ENCODE data around the gene PDZD4. TPM values are rescaled to one million over a fixed set of nuclear protein-coding genes. Genes with fewer than 3 reads are reported as not detected.

The PDZD4 gene
- total RNA-seq, 1 donor from 2014 or later: 9.9 TPM

DNA sequence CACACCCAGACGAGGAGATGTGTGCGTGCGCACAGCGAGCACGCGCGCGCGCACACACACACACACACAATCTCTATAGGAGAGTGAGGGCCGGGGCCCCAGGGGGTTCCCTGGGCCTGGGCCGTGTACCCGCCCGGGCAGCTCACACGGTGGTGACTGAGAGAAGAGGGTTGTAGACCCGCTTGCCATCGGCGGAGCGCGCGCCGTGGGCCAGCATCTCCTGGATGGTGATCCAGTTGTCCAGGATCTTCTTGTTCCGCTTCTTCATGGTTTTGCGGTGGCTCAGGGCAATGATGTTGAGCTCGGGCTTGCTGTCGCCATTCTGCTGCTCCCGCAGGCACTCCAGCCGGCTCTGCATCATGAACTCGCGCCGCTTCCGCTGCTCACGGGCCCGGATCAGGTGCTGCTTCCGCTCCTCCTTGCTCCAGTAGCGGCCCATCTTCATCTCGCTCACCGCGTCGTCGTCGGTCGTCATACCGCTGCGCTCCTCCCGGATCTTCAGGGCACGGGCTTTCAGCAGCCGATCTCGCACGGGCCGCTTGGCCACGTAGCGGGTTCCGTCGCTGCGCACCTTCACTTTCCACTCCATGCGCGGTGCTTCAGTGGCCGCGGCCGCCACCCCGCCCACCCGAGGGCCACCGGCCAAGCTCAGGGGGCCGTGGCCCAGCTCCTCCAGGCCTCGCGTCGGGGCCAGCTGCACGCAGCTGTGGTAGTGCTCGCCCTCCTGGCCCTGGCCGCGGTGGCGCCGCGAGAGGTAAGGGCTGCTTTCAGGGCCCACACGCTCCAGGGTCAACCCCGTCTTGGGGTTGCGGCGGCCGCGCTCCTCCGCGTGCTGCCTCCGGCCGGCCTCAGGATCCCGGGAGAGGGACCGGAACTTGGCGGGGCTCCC is 26.9 kb downstream of the PDZD4 start:
- TF ChIP-seq, protein P1, sequence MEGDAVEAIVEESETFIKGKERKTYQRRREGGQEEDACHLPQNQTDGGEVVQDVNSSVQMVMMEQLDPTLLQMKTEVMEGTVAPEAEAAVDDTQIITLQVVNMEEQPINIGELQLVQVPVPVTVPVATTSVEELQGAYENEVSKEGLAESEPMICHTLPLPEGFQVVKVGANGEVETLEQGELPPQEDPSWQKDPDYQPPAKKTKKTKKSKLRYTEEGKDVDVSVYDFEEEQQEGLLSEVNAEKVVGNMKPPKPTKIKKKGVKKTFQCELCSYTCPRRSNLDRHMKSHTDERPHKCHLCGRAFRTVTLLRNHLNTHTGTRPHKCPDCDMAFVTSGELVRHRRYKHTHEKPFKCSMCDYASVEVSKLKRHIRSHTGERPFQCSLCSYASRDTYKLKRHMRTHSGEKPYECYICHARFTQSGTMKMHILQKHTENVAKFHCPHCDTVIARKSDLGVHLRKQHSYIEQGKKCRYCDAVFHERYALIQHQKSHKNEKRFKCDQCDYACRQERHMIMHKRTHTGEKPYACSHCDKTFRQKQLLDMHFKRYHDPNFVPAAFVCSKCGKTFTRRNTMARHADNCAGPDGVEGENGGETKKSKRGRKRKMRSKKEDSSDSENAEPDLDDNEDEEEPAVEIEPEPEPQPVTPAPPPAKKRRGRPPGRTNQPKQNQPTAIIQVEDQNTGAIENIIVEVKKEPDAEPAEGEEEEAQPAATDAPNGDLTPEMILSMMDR (IDR thresholded peaks at IDR 0.05; ENCODE audit: insufficient read depth, low read depth, low read length): no peak
- TF ChIP-seq EZH2 (IDR thresholded peaks at IDR 0.05; ENCODE audit: insufficient read depth, low read length): no peak
- no peaks in the 10 kb centered on the region for H3K4me1 ChIP-seq (ENCODE audit: insufficient read depth, low read length)
- H3K9me3 ChIP-seq (ENCODE audit: insufficient read depth, low read depth, low read length): no peaks in the 10 kb centered on the region
- H3K27me3 Mint-ChIP-seq (ENCODE audit: low read depth, unreplicated experiment): peaks cover 2% of the 10 kb centered on the region
- no peak overlapping the region for H3K27ac ChIP-seq (ENCODE audit: low read depth, low read length)
- no peak overlapping the region for H2AFZ ChIP-seq (ENCODE audit: low read depth, low read length)
- H3K9ac ChIP-seq (ENCODE audit: low read length): no peak overlapping the region
- H3K27me3 ChIP-seq (ENCODE audit: insufficient read depth, low read length): no peaks in the 10 kb centered on the region
- H3K36me3 ChIP-seq (ENCODE audit: insufficient read depth, low read length): peaks cover 2% of the 10 kb centered on the region
- no peaks in the 10 kb centered on the region for H3K79me2 ChIP-seq (ENCODE audit: insufficient read depth, low read length)
- no peaks in the 10 kb centered on the region for H3K4me1 Mint-ChIP-seq (ENCODE audit: low read depth, unreplicated experiment)
- no peaks in the 10 kb centered on the region for H3K9me3 Mint-ChIP-seq (ENCODE audit: unreplicated experiment)
- H3K27ac Mint-ChIP-seq (ENCODE audit: unreplicated experiment): no peak overlapping the region
- DNase-seq (ENCODE audit: low read depth): no peak
- no peak overlapping the region for H3K4me2 ChIP-seq (ENCODE audit: low read length)
- no peak overlapping the region for H3K4me3 ChIP-seq (ENCODE audit: insufficient read depth, low read depth, low read length)
- no peak for FAIRE-seq
- peaks cover 3% of the 10 kb centered on the region for H3K36me3 Mint-ChIP-seq (ENCODE audit: low read depth, unreplicated experiment)
- no peaks in the 10 kb centered on the region for H4K20me1 ChIP-seq (ENCODE audit: insufficient read depth, low read length)
- no peak overlapping the region for H3K4me3 Mint-ChIP-seq (ENCODE audit: unreplicated experiment)

DNA sequence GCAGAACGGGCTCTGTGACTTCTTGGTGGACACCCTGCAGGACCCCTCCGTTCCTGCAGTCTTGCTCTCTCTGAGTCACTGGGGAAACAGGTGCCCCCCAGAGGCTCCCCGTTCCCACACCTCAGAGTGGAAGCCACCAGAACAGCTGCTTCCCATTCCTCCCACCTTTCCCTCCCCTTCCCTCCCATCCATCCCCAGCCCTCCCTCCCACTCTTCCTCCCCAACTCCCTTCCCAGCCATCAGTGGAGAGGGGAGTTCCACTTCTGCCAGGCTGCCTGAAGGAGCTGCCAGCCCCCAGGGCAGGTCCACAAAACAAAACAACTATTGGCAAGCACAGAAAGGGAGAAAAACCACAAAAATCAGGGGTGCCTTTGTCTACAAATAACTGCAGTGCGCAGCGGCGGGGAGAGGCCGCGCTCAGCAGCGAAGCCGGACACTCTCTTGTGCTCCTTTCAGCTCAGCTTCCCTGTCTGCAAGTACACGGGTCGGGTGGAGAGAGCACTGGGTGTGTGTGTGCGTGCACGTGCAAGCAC is 27.8 kb downstream of the PDZD4 start:
- Mint-ChIP-seq H3K36me3 (ENCODE audit: low read depth, unreplicated experiment) (no peaks in the 10 kb centered on the region), H3K4me1 (ENCODE audit: low read depth, unreplicated experiment) (no peaks in the 10 kb centered on the region), H3K9me3 (ENCODE audit: unreplicated experiment) (no peaks in the 10 kb centered on the region), H3K4me3 (ENCODE audit: unreplicated experiment) (no peak overlapping the region), H3K27me3 (ENCODE audit: low read depth, unreplicated experiment) (no peaks in the 10 kb centered on the region), H3K27ac (ENCODE audit: unreplicated experiment) (no peak overlapping the region)
- H2AFZ ChIP-seq (ENCODE audit: low read depth, low read length): no peak overlapping the region
- DNase-seq (ENCODE audit: low read depth) (no peak), FAIRE-seq (no peak)
- H3K27me3 ChIP-seq (ENCODE audit: insufficient read depth, low read length): no peaks in the 10 kb centered on the region
- no peak overlapping the region for H3K9ac ChIP-seq (ENCODE audit: low read length)
- no peak for TF ChIP-seq EZH2 (IDR thresholded peaks at IDR 0.05; ENCODE audit: insufficient read depth, low read length)
- TF ChIP-seq, protein P1 (IDR thresholded peaks at IDR 0.05; ENCODE audit: insufficient read depth, low read depth, low read length): no peak
- H4K20me1 ChIP-seq (ENCODE audit: insufficient read depth, low read length): peaks cover under 1% of the 10 kb centered on the region
- H3K4me1 ChIP-seq (ENCODE audit: insufficient read depth, low read length): no peaks in the 10 kb centered on the region
- H3K4me3 ChIP-seq (ENCODE audit: insufficient read depth, low read depth, low read length): no peak overlapping the region
- peaks cover 2% of the 10 kb centered on the region for H3K79me2 ChIP-seq (ENCODE audit: insufficient read depth, low read length)
- H3K36me3 ChIP-seq (ENCODE audit: insufficient read depth, low read length): peaks cover 2% of the 10 kb centered on the region
- no peak overlapping the region for H3K27ac ChIP-seq (ENCODE audit: low read depth, low read length)
- H3K9me3 ChIP-seq (ENCODE audit: insufficient read depth, low read depth, low read length): no peaks in the 10 kb centered on the region
- no peak overlapping the region for H3K4me2 ChIP-seq (ENCODE audit: low read length)

DNA sequence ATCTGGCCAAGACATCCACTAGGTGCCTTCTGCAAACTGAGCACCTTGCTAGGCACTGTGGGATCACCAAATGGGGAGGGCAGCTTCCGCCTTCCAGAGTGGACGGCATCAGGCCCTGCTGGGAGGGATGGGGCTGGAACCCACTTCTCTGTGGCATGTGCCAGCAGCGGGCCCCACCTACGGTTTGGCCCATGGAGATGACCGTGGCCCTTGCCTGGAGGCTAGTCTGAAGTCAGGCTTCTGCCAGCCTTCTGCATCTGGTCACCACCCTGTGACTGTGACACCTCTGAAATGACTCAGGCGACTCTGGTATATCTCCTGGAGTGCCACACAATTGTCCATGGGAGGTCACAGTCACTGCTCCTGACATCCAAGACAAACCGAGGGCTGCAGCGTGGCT is 28.7 kb downstream of the PDZD4 start:
- no peak overlapping the region for H2AFZ ChIP-seq (ENCODE audit: low read depth, low read length)
- H3K4me3 ChIP-seq (ENCODE audit: insufficient read depth, low read depth, low read length): no peak overlapping the region
- TF ChIP-seq, protein P1 (IDR thresholded peaks at IDR 0.05; ENCODE audit: insufficient read depth, low read depth, low read length): no peak
- no peaks in the 10 kb centered on the region for H3K9me3 ChIP-seq (ENCODE audit: insufficient read depth, low read depth, low read length)
- Mint-ChIP-seq H3K27me3 (ENCODE audit: low read depth, unreplicated experiment) (no peaks in the 10 kb centered on the region), H3K4me3 (ENCODE audit: unreplicated experiment) (no peak overlapping the region), H3K36me3 (ENCODE audit: low read depth, unreplicated experiment) (no peaks in the 10 kb centered on the region), H3K4me1 (ENCODE audit: low read depth, unreplicated experiment) (no peaks in the 10 kb centered on the region), H3K9me3 (ENCODE audit: unreplicated experiment) (no peaks in the 10 kb centered on the region), H3K27ac (ENCODE audit: unreplicated experiment) (no peak overlapping the region)
- H4K20me1 ChIP-seq (ENCODE audit: insufficient read depth, low read length): peaks cover 9% of the 10 kb centered on the region
- no peak overlapping the region for H3K4me2 ChIP-seq (ENCODE audit: low read length)
- H3K36me3 ChIP-seq (ENCODE audit: insufficient read depth, low read length): peaks cover 2% of the 10 kb centered on the region
- peaks cover 11% of the 10 kb centered on the region for H3K79me2 ChIP-seq (ENCODE audit: insufficient read depth, low read length)
- no peaks in the 10 kb centered on the region for H3K27me3 ChIP-seq (ENCODE audit: insufficient read depth, low read length)
- FAIRE-seq (no peak), DNase-seq (ENCODE audit: low read depth) (no peak)
- H3K4me1 ChIP-seq (ENCODE audit: insufficient read depth, low read length): no peaks in the 10 kb centered on the region
- H3K9ac ChIP-seq (ENCODE audit: low read length): no peak overlapping the region
- H3K27ac ChIP-seq (ENCODE audit: low read depth, low read length): no peak overlapping the region
